ENCODE results near the gene TMEM235. TPM values are rescaled to one million over a fixed set of nuclear protein-coding genes. Genes with fewer than 3 reads are reported as not detected.

The TMEM235 gene
- total and polyA plus RNA-seq, 9 of the 15 experiments (the other 6 are each of a cell fraction or from before 2014, with no cell fraction given) = not detected

GRCh38 chr17:78289802-78290363 lies 58.5 kb downstream of the TMEM235 start (continued):
- TF ChIP-seq ZBTB26 (CRISPR knock-in tag; IDR thresholded peaks at IDR 0.05) = peak; percentile 93
- peak; percentile 75 for TF ChIP-seq E2F8 (IDR thresholded peaks at IDR 0.05; ENCODE audit: low read depth, partially characterized antibody)
- TF ChIP-seq PBX2 (CRISPR knock-in tag; IDR thresholded peaks at IDR 0.05; ENCODE audit: low read depth) = no peak
- TF ChIP-seq PBX2 (tag; conservative IDR thresholded peaks at IDR 0.05; ENCODE audit: low read depth) = peak; percentile 66; the same call in 1 of the 2 replicates
- TF ChIP-seq ATF6 (CRISPR knock-in tag; IDR thresholded peaks at IDR 0.05) = no peak
- no peak for TF ChIP-seq FOXP4 (CRISPR knock-in tag; IDR thresholded peaks at IDR 0.05; ENCODE audit: borderline replicate concordance)
- no peak for TF ChIP-seq MYC (IDR thresholded peaks at IDR 0.05; ENCODE audit: low read depth, low read length)
- TF ChIP-seq MYC (CRISPR knock-in tag; IDR thresholded peaks at IDR 0.05; ENCODE audit: borderline replicate concordance, low read depth) = no peak
- TF ChIP-seq ZNF639 (CRISPR knock-in tag; conservative IDR thresholded peaks at IDR 0.05 in 1 of 2, IDR thresholded peaks at IDR 0.05 in 1 of 2) = no peak
- TF ChIP-seq ZNF778 (CRISPR knock-in tag; IDR thresholded peaks at IDR 0.05) = no peak
- no peak for TF ChIP-seq E2F3 (CRISPR knock-in tag; IDR thresholded peaks at IDR 0.05)
- no peak for TF ChIP-seq ZNF134 (CRISPR knock-in tag; conservative IDR thresholded peaks at IDR 0.05)
- no peak for TF ChIP-seq SMAD3 (CRISPR knock-in tag; conservative IDR thresholded peaks at IDR 0.05)
- no peak for TF ChIP-seq ZNF354B (CRISPR knock-in tag; IDR thresholded peaks at IDR 0.05)
- TF ChIP-seq POLR2B (IDR thresholded peaks at IDR 0.05; ENCODE audit: low read depth, partially characterized antibody) = peak; percentile 64
